PFSK-1 (cell line): ENCODE results near the gene OR6V1.

Experiments used
- FOXP2 ChIP-seq: optimal IDR thresholded peaks from 2 replicates; pipeline ENCODE3; 2011; ENCODE audit warnings: borderline replicate concordance, control low read depth, inconsistent platforms; ENCODE audit not compliant: insufficient read depth; ENCODE audit errors: extremely low read length, extremely low read depth
- POLR2AphosphoS5 ChIP-seq: IDR thresholded peaks from 2 replicates; pipeline ENCODE4 v1.6.1; 2012; ENCODE audit warnings: low read depth, mild to moderate bottlenecking, control low read depth, low read length, moderate library complexity
- REST ChIP-seq, 2 experiments: IDR thresholded peaks; 2 replicates each; pipeline versions ENCODE4 v1.6.1 to v1.8.0; 2011 to 2012; ENCODE audit warnings: low read depth in 2 of 2, low read length in 2 of 2, control low read depth in 1 of 2, inconsistent platforms in 1 of 2, mild to moderate bottlenecking in 1 of 2, moderate library complexity in 1 of 2; ENCODE audit not compliant: insufficient read depth in 1 of 2
- SIN3A ChIP-seq: IDR thresholded peaks from 2 replicates; pipeline ENCODE4 v1.6.1; 2012; ENCODE audit warnings: mild to moderate bottlenecking, low read length, moderate library complexity, borderline replicate concordance; ENCODE audit not compliant: insufficient read depth
- TAF1 ChIP-seq: IDR thresholded peaks from 2 replicates; pipeline ENCODE4 v1.6.1; 2012; ENCODE audit warnings: low read length, control low read depth, borderline replicate concordance; ENCODE audit not compliant: insufficient read depth

The OR6V1 gene

GRCh38 chr7:143013893-143014292 lies 38.2 kb upstream of the OR6V1 start:
- TF ChIP-seq POLR2AphosphoS5: no peak

- TF ChIP-seq FOXP2 (no peak), TAF1 (no peak), POLR2AphosphoS5 (no peak), SIN3A (no peak), REST (IDR thresholded peaks at IDR 0.05; ENCODE audit: insufficient read depth in 1 of 2, low read depth in 2 of 2, low read length in 2 of 2) (no peak)
These were observed 37.1 kb upstream of the OR6V1 start for GRCh38 chr7:143015084-143015483.

- TF ChIP-seq SIN3A: no peak
- TF ChIP-seq POLR2AphosphoS5: no peak
- TF ChIP-seq REST (IDR thresholded peaks at IDR 0.05; ENCODE audit: insufficient read depth in 1 of 2, low read depth in 2 of 2, low read length in 2 of 2): no peak
- TF ChIP-seq FOXP2: no peak
- no peak for TF ChIP-seq TAF1
These were observed 36.1 kb upstream of the OR6V1 start for GRCh38 chr7:143015926-143016490.

- TF ChIP-seq REST (IDR thresholded peaks at IDR 0.05; ENCODE audit: insufficient read depth in 1 of 2, low read depth in 2 of 2, low read length in 2 of 2) (no peak), FOXP2 (no peak), POLR2AphosphoS5 (no peak), TAF1 (no peak), SIN3A (no peak)
These were observed 35.1 kb upstream of the OR6V1 start for GRCh38 chr7:143016996-143017395.

GRCh38 chr7:143018931-143019330 lies 33.2 kb upstream of the OR6V1 start:
- TF ChIP-seq TAF1: no peak
- no peak for TF ChIP-seq POLR2AphosphoS5
- TF ChIP-seq REST (IDR thresholded peaks at IDR 0.05; ENCODE audit: insufficient read depth in 1 of 2, low read depth in 2 of 2, low read length in 2 of 2): no peak
- no peak for TF ChIP-seq FOXP2
- no peak for TF ChIP-seq SIN3A
